Measurements from ENCODE around the gene SYCE3.

The SYCE3 gene

GRCh38 chr22:50531546-50531961 is 31.2 kb downstream of the SYCE3 start:
- DNase-seq (ENCODE audit: low spot score): peak; percentile 42

- peak; percentile 80 for DNase-seq (ENCODE audit: low spot score)
Observed at GRCh38 chr22:50530877-50531545, 31.7 kb downstream of the SYCE3 start.

GRCh38 chr22:50530580-50530876 is 32.2 kb downstream of the SYCE3 start:
- DNase-seq (ENCODE audit: low spot score): no peak

GRCh38 chr22:50529897-50530579 is 32.7 kb downstream of the SYCE3 start, which contains the start of gene TYMP:
Gene TYMP, minus strand, starts transcription at chr22:50530012. Its CDS starts 303 bp downstream, at chr22:50529709.
- peak; percentile 69 for DNase-seq (ENCODE audit: low spot score)

- peak; percentile 13 for DNase-seq (ENCODE audit: low spot score)
Observed at GRCh38 chr22:50529416-50529896, 33.3 kb downstream of the SYCE3 start.

- DNase-seq (ENCODE audit: low spot score): no peak
Observed at GRCh38 chr22:50528682-50529415, 33.9 kb downstream of the SYCE3 start.

- no peak for DNase-seq (ENCODE audit: low spot score)
Observed at GRCh38 chr22:50527921-50528681, 34.6 kb downstream of the SYCE3 start.

- DNase-seq (ENCODE audit: low spot score): peak; percentile 65
Observed at GRCh38 chr22:50526834-50527801, 35.6 kb downstream of the SYCE3 start.

- DNase-seq (ENCODE audit: low spot score): peak; percentile 77
Observed at GRCh38 chr22:50526108-50526833, 36.4 kb downstream of the SYCE3 start.

GRCh38 chr22:50525858-50526107 is 36.9 kb downstream of the SYCE3 start:
- DNase-seq (ENCODE audit: low spot score): no peak

GRCh38 chr22:50525104-50525857 is 37.4 kb downstream of the SYCE3 start, which contains the start of gene SCO2:
Gene SCO2, minus strand, starts transcription at chr22:50525598. Its CDS starts 1,187 bp downstream, at chr22:50524411.
- DNase-seq (ENCODE audit: low spot score): peak; percentile 97

- no peak for DNase-seq (ENCODE audit: low spot score)
Observed at GRCh38 chr22:50524676-50525103, 38.0 kb downstream of the SYCE3 start.

GRCh38 chr22:50523806-50524675 is 38.7 kb downstream of the SYCE3 start:
- DNase-seq (ENCODE audit: low spot score): no peak

- no peak for DNase-seq (ENCODE audit: low spot score)
Observed at GRCh38 chr22:50523458-50523805, 39.3 kb downstream of the SYCE3 start.

- no peak for DNase-seq (ENCODE audit: low spot score)
Observed at GRCh38 chr22:50522806-50523438, 39.8 kb downstream of the SYCE3 start.

- no peak for DNase-seq (ENCODE audit: low spot score)
Observed at GRCh38 chr22:50522208-50522805, 40.4 kb downstream of the SYCE3 start.

- DNase-seq (ENCODE audit: low spot score): no peak
Observed at GRCh38 chr22:50521710-50522109, 41.0 kb downstream of the SYCE3 start.
